ENCODE measurements around the gene LRG1.

Gene LRG1

DNA sequence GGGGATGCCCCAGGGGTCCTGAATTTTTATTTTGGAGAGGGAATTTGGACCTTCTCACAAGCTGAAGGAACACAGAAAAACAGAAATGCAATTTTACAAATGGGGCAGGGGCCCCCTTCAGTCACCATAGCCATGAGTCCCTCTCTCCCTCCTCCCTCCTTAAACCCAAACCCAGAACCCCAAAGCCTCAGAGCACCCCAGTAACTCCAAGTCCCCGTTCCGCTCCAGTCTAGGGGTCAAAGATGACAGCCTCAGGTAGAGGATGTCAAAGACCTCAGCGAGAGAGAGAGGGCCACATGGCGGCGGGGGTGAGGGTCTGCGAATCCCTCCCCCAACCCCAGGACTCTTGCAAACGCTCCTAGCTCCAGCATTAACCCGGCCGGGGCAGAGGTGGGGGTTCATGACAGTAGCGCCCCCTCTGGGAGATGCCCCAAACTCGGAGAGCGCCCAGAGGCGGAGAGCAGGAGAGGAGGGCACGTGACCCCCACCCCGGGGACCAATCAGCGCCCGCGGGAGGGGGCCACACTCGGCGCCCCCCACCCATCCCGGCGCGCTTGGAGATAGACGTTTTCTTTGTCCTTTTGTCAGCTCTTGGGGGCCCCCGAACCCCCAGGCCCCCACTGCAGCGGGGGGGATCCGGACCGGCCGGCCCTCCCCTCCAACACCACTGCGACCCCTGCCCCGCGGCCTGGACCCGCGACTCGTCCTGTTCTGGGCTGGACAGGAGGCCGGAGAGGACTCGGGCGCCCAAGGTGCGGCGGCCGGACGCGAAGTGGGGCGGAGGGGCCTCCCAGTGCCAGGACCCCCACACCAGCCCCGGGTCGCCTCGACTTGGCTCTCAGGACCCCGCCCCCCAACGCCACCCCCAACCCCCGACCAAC is 40.4 kb upstream of the LRG1 start:
- no peak overlapping the region for H3K27ac ChIP-seq
- POLR2A ChIA-PET (ENCODE audit: low non-redundant PET) = no interaction called here
- DNase-seq (ENCODE audit: low spot score) = no peak
- TF ChIP-seq CTCF (conservative IDR thresholded peaks at IDR 0.05; ENCODE audit: low read depth) = no peak
- CTCF ChIA-PET = interaction anchor here (0.6 to 1.9 kb wide), 7 partner anchors 13 to 300 kb away, joined by 3 to 14 read pairs (median 5); no protein-coding TSS in a partner anchor

DNA sequence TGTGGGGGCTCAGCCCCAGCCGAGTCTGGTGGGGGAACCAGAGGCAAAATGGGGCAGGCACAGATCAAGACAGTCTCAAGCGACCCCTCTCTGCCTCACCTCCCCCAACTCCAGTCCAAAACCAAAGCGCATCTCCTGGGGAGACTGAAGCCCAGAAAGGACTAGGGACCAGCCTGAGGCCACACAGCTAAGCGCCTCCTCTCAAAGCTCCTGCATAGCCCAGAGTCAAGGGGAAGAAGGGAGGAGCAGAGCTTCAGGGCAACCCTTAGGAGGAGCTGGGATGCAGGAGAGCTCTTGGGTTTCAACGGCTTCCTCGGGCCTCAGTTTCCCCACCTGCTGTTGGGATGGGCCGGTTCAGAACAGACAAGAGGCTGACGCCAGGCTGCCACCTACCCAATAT is 39.6 kb upstream of the LRG1 start:
- POLR2A ChIA-PET (ENCODE audit: low non-redundant PET) = interaction anchor here (0.6 kb wide), 1 partner anchor 1618 kb away, joined by 6 read pairs; no protein-coding TSS in a partner anchor
- no peak for DNase-seq (ENCODE audit: low spot score)
- CTCF ChIA-PET = interaction anchor here (0.6 to 1.9 kb wide), 4 partner anchors 12 to 170 kb away, joined by 4 to 14 read pairs (median 7); no protein-coding TSS in a partner anchor
- TF ChIP-seq CTCF (conservative IDR thresholded peaks at IDR 0.05; ENCODE audit: low read depth) = no peak
- no peak overlapping the region for H3K27ac ChIP-seq

DNA sequence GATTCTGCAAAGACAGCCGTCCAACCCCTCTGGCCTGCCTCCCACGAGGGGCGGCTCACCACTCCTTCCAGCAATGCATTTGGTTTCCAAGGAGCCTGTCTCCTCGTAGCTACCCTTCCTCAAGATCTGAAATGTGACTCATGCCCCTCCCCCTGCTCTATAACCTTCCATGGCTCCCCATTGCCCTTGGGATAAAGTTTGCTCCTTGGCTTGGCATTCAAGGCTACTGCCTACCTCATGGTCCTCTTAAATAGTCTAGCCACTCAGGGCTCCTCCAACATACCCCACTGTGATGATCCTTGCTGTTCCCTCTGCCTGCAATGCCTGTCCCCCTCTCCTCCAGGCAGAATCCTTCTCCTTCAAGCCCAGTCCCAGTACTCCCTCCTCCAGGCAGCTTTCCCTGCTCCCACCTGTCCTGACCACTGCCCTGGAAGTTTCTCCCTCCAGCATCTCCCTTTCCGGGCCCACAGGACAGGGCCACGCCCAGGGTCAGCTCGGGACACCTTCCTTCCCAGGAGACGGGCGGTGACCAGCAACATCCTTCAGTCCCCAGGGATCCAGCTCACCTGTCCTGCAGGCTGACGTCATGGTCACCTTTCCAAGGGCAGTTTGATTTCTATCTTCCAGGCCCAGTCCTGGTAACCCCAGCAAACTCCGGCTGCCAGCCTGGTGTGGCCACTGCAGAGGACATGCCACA is 38.9 kb upstream of the LRG1 start:
- no peak for TF ChIP-seq CTCF (conservative IDR thresholded peaks at IDR 0.05; ENCODE audit: low read depth)
- no peak for DNase-seq (ENCODE audit: low spot score)
- POLR2A ChIA-PET (ENCODE audit: low non-redundant PET) = interaction anchor here (0.6 kb wide), 1 partner anchor 1619 kb away, joined by 6 read pairs; no protein-coding TSS in a partner anchor
- no peak overlapping the region for H3K27ac ChIP-seq
- CTCF ChIA-PET = interaction anchor here (0.6 to 1.9 kb wide), 6 partner anchors 12 to 169 kb away, joined by 3 to 14 read pairs (median 4); no protein-coding TSS in a partner anchor

DNA sequence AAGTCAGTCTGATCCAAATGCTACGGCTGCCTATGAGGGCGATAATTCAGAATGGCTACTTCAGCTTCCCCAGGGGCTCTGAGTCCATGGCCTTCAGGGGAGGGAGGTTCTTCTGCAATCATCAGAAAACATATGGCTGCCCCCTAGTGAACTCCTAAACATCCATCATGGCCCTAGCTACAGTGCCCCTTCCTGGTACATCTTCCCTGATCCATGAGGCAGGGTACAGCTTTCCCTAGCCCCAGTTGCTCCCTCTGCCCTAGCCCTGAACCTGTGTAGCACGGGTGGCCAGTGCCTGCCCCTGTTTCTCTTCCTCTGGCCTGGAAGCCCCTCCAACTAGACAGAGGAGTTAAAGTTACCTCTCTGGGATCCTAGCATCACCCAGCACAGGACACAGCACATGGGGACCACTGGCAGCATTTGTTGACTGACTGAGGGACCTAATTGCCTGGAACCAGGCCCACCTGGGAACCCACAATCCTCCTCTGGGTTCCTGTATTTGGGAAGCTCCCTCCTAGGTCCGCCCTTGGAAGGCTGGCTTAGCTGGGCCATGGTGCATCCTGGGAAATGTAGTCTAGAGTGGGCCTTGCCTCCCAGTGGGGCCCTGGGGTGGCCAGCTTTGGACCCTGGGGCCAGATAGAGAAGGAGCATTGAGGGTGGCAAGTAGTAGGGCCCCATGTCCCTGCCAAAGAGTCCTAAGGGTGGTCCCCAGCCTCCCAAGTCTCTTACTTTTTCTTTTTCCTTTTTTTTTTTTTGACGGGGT is 37.4 kb upstream of the LRG1 start:
- ChIA-PET CTCF (interaction anchor here (0.6 to 1.9 kb wide), 6 partner anchors 18 to 767 kb away, joined by 3 to 11 read pairs (median 4); no protein-coding TSS in a partner anchor), POLR2A (ENCODE audit: low non-redundant PET) (no interaction called here)
- DNase-seq (ENCODE audit: low spot score) = no peak
- no peak for TF ChIP-seq CTCF (conservative IDR thresholded peaks at IDR 0.05; ENCODE audit: low read depth)
- H3K27ac ChIP-seq = no peak overlapping the region; the same call in 1 of the 2 replicates

- H3K27ac ChIP-seq = peak overlapping the region; percentile 61
- TF ChIP-seq CTCF (conservative IDR thresholded peaks at IDR 0.05; ENCODE audit: low read depth) = peak; percentile 75
- ChIA-PET CTCF (interaction anchor here (0.7 to 1.9 kb wide), 15 partner anchors 9 to 1434 kb away, joined by 3 to 11 read pairs (median 4); no protein-coding TSS in a partner anchor), POLR2A (ENCODE audit: low non-redundant PET) (no interaction called here)
- no peak for DNase-seq (ENCODE audit: low spot score)
Observed at GRCh38 chr19:4576016-4576933, 36.4 kb upstream of the LRG1 start.

Data from RWPE1 (cell line).